ENCODE measurements around the gene IBTK. TPM values are rescaled to one million over a fixed set of nuclear protein-coding genes. Genes with fewer than 3 reads are reported as not detected.
A peak's percentile ranks its signal among the peaks of the same experiment; 100 is the strongest.
"Not testable (repeated sequence)": the region's sequence is repeated elsewhere in the genome, so short reads cannot be mapped to it uniquely, and the experiment has no call there.

IBTK gene, protein sequence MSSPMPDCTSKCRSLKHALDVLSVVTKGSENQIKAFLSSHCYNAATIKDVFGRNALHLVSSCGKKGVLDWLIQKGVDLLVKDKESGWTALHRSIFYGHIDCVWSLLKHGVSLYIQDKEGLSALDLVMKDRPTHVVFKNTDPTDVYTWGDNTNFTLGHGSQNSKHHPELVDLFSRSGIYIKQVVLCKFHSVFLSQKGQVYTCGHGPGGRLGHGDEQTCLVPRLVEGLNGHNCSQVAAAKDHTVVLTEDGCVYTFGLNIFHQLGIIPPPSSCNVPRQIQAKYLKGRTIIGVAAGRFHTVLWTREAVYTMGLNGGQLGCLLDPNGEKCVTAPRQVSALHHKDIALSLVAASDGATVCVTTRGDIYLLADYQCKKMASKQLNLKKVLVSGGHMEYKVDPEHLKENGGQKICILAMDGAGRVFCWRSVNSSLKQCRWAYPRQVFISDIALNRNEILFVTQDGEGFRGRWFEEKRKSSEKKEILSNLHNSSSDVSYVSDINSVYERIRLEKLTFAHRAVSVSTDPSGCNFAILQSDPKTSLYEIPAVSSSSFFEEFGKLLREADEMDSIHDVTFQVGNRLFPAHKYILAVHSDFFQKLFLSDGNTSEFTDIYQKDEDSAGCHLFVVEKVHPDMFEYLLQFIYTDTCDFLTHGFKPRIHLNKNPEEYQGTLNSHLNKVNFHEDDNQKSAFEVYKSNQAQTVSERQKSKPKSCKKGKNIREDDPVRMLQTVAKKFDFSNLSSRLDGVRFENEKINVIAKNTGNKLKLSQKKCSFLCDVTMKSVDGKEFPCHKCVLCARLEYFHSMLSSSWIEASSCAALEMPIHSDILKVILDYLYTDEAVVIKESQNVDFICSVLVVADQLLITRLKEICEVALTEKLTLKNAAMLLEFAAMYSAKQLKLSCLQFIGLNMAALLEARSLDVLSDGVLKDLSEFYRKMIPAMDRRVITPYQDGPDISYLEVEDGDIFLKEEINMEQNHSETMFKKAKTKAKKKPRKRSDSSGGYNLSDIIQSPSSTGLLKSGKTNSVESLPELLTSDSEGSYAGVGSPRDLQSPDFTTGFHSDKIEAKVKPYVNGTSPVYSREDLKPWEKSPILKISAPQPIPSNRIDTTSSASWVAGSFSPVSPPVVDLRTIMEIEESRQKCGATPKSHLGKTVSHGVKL (N-terminal part only)
- 10 to 100 TPM; 19.0 to 26.5 TPM for total RNA-seq

DNA sequence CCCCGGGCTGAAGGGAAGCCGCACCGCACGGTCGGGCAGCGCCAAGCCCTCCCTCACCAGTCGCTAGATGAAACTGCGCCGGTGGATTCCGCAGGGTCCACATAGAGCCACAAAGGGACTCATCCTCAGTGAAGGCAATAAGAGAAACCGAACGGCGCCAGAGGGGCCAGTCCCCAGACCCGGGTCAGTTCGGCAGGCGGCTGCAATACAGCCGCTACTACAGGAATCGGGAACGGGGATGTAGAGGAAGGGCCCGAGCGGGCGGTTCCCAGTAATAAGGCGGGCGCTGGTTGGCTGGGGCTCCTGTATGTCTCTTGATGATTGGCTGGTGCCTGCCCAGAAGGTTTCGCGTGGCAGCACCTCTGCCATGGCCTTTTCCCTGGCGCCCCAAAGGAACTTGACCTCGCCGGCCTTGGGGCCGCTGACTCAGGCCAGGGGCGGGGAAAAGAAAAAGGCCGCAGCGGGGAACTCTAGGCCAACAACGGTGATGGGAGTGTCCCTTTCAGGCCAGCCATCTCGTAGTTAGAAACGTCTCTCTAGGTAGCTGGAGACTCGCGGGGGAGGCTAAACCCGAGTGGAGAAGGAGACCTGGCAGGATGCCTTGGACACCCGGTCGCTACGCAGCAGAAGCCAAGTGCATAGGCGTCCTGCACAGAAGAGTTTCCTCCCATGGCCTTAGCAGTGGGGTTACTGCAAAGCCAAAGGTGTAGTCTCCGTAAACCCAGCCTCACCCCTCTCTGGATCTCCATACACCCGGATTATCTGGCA is at the start of gene IBTK:
TSS of gene IBTK (minus strand) at position 240 of the 768 bp plus-strand sequence. CDS start 7,258 bp downstream, outside the sequence.
- no peaks in the 10 kb centered on the region for H3K9me3 ChIP-seq
- TF ChIP-seq, protein P1, sequence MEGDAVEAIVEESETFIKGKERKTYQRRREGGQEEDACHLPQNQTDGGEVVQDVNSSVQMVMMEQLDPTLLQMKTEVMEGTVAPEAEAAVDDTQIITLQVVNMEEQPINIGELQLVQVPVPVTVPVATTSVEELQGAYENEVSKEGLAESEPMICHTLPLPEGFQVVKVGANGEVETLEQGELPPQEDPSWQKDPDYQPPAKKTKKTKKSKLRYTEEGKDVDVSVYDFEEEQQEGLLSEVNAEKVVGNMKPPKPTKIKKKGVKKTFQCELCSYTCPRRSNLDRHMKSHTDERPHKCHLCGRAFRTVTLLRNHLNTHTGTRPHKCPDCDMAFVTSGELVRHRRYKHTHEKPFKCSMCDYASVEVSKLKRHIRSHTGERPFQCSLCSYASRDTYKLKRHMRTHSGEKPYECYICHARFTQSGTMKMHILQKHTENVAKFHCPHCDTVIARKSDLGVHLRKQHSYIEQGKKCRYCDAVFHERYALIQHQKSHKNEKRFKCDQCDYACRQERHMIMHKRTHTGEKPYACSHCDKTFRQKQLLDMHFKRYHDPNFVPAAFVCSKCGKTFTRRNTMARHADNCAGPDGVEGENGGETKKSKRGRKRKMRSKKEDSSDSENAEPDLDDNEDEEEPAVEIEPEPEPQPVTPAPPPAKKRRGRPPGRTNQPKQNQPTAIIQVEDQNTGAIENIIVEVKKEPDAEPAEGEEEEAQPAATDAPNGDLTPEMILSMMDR (IDR thresholded peaks at IDR 0.05) = no peak
- TF ChIP-seq POLR2AphosphoS5 (IDR thresholded peaks at IDR 0.05) = peak; percentile 79
- peak; percentile 74 for TF ChIP-seq POLR2A (IDR thresholded peaks at IDR 0.05)
- H3K4me3 ChIP-seq = peak within 1 kb of the TSS; percentile 82 to 86
- H3K27ac ChIP-seq = peak within 1 kb of the TSS; percentile 88 to 91
- intact Hi-C loops (cut with DNase I) = no loop called here
- peak; percentile 93 for DNase-seq (ENCODE audit: low spot score)
- no peaks in the 10 kb centered on the region for H3K36me3 ChIP-seq
- 1% methylated on average over 45 of the region's 45 CpGs for WGBS
- H3K4me1 ChIP-seq (replicated peaks) = no peaks in the 10 kb centered on the region
- H3K27me3 ChIP-seq (replicated peaks; ENCODE audit: insufficient read depth) = no peaks in the 10 kb centered on the region

DNA sequence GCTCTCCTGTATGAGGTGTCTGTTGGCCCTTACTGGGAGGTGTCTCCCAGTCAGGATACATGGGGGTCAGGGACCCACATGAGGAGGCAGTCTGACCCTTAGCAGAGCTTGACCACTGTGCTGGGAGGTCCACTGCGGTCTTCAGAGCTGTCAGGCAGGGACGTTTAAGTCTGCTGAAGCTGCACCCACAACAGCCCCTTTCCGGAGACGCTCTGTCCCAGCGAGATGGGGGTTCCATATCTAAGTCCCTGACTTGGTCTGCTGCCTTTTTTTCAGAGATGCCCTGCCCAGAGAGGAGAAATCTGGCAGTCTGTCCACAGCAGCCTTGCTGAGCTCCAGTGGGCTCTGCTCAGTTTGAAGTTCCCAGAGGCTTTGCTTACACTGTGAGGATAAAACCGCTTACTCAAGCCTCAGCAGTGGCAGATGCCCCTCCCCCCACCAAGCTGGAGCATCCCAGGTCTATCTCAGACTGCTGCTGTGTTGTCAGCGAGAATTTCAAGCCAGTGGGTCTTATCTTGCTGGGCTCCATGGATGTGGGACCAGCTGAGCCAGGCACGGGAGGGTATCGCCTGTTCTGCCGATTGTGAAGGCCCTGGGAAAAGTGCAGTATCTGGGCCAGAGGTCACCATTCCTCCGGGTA is 36.3 kb upstream of the IBTK start:
- 68% methylated on average over 11 of the region's 11 CpGs for WGBS
- no peaks in the 10 kb centered on the region for H3K9me3 ChIP-seq
- H3K27ac ChIP-seq = no peak overlapping the region
- DNase-seq (ENCODE audit: low spot score) = no peak
- intact Hi-C loops (cut with DNase I) = no loop called here
- no peaks in the 10 kb centered on the region for H3K4me1 ChIP-seq (replicated peaks)
- H3K36me3 ChIP-seq = no peaks in the 10 kb centered on the region
- H3K4me3 ChIP-seq = no peak overlapping the region
- no peaks in the 10 kb centered on the region for H3K27me3 ChIP-seq (replicated peaks; ENCODE audit: insufficient read depth)
- TF ChIP-seq POLR2AphosphoS5 (IDR thresholded peaks at IDR 0.05) (no peak), POLR2A (IDR thresholded peaks at IDR 0.05) (no peak)
- TF ChIP-seq, protein P1 (IDR thresholded peaks at IDR 0.05) = no peak

DNA sequence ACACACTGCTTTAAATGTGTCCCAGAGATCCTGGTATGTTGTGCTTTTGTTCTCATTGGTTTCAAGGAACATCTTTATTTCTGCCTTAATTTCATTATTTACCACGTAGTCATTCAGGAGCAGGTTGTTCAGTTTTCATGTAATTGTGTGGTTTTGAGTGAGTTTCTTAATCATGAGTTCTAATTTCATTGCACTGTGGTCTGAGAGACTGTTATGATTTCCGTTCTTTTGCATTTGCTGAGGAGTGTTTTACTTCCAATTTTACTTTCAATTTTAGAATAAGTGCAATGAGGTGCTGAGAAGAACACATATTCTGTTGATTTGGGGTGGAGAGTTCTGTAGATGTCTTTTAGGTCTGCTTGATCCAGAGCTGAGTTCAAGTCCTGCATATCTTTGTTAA is 34.0 kb upstream of the IBTK start:
- 62% methylated on average over 2 of the region's 2 CpGs for WGBS
- H3K27me3 ChIP-seq (replicated peaks; ENCODE audit: insufficient read depth); intact Hi-C loops (cut with DNase I); H3K27ac ChIP-seq; H3K9me3 ChIP-seq; H3K4me1 ChIP-seq (replicated peaks); H3K4me3 ChIP-seq; H3K36me3 ChIP-seq; DNase-seq (ENCODE audit: low spot score): not testable (repeated sequence)

DNA sequence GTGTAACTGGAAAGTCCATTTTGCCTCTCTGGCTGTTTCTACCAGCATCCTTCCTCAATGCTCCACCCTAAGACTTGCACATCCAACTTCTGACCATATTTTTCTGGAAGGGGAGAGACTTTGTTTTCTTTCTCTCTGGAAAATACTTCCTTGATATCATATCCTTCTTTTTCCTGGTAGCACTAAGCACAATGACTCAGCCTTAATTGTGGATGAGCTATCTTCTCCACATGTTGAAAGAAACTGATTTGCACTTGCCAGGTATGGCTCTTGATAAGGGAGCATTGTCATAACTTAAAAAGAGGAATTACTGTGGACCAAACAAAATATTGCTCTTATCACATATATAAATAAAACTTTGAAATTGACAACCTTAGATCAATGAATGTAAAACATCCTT is 30.1 kb upstream of the IBTK start:
- Histone ChIP-seq H3K36me3 (no peaks in the 10 kb centered on the region), H3K4me1 (replicated peaks) (no peaks in the 10 kb centered on the region), H3K4me3 (no peak overlapping the region), H3K9me3 (no peaks in the 10 kb centered on the region), H3K27me3 (replicated peaks; ENCODE audit: insufficient read depth) (no peaks in the 10 kb centered on the region), H3K27ac (no peak overlapping the region)
- DNase-seq (ENCODE audit: low spot score) = no peak
- TF ChIP-seq POLR2A (IDR thresholded peaks at IDR 0.05) (no peak), POLR2AphosphoS5 (IDR thresholded peaks at IDR 0.05) (no peak)
- TF ChIP-seq, protein P1 (IDR thresholded peaks at IDR 0.05) = no peak
- intact Hi-C loops (cut with DNase I) = no loop called here

Measured in prostate gland (tissue), 2 donors.